ENCODE results near the gene FBXL20.

- peak; percentile 66; the same call in 1 of the 2 replicates for TF ChIP-seq POLR2AphosphoS5 (IDR thresholded peaks at IDR 0.05; ENCODE audit: low read depth, low read length)
- TF ChIP-seq CTCF (IDR thresholded peaks at IDR 0.05; ENCODE audit: control extremely low read depth in 1 of 3, insufficient read depth in 1 of 3, low read depth in 1 of 3, low read length in 3 of 3), result peak; percentile 91 to 100 (median 99)
- TF ChIP-seq POLR2A (IDR thresholded peaks at IDR 0.05; ENCODE audit: control extremely low read depth in 1 of 2, low read depth in 2 of 2, low read length in 2 of 2), result no peak
- no peak for TF ChIP-seq SIRT6 (IDR thresholded peaks at IDR 0.05; ENCODE audit: low read length)
- TF ChIP-seq SIX5 (IDR thresholded peaks at IDR 0.05; ENCODE audit: low read depth, low read length), result no peak
- peak; percentile 95 for TF ChIP-seq TCF12 (IDR thresholded peaks at IDR 0.05; ENCODE audit: low read depth, low read length)
- no peak for TF ChIP-seq EZH2 (IDR thresholded peaks at IDR 0.05; ENCODE audit: low read depth, low read length, severe bottlenecking)
These were observed 161.6 kb downstream of the FBXL20 start for GRCh38 chr17:39239640-39240314.

Data from H1 (cell line).